Measurements from ENCODE around the gene USP34. TPM values are rescaled to one million over a fixed set of nuclear protein-coding genes. Genes with fewer than 3 reads are reported as not detected.

The USP34 gene
- total RNA-seq, 1 experiment from 2014 or later: 89.4 TPM

- no peak overlapping the region for H3K27ac Mint-ChIP-seq (ENCODE audit: unreplicated experiment)
- CTCF ChIA-PET: no interaction called here
- intact Hi-C loops (cut with micrococcal nuclease; ENCODE audit: unreplicated experiment): no loop called here
- no peak for DNase-seq
- peaks cover 8% of the 10 kb centered on the region for H3K4me1 Mint-ChIP-seq (ENCODE audit: low read depth, unreplicated experiment)
- no peak overlapping the region for H3K4me3 Mint-ChIP-seq (ENCODE audit: low read depth, unreplicated experiment)
- no peaks in the 10 kb centered on the region for H3K27me3 Mint-ChIP-seq (ENCODE audit: unreplicated experiment)
- no peak for TF ChIP-seq CTCF (IDR thresholded peaks at IDR 0.05; ENCODE audit: unreplicated experiment)
- no peaks in the 10 kb centered on the region for H3K9me3 Mint-ChIP-seq (ENCODE audit: low read depth, unreplicated experiment)
- peaks cover 12% of the 10 kb centered on the region for H3K36me3 Mint-ChIP-seq (ENCODE audit: insufficient read depth, unreplicated experiment)
- BruUV-seq (replicated peaks): no TSS peak
Measured at GRCh38 chr2:61257446-61257845, 213.4 kb downstream of the USP34 start.

- peaks cover 8% of the 10 kb centered on the region for H3K4me1 Mint-ChIP-seq (ENCODE audit: low read depth, unreplicated experiment)
- no peak overlapping the region for H3K27ac Mint-ChIP-seq (ENCODE audit: unreplicated experiment)
- no peak overlapping the region for H3K4me3 Mint-ChIP-seq (ENCODE audit: low read depth, unreplicated experiment)
- no peak for TF ChIP-seq CTCF (IDR thresholded peaks at IDR 0.05; ENCODE audit: unreplicated experiment)
- H3K27me3 Mint-ChIP-seq (ENCODE audit: unreplicated experiment): no peaks in the 10 kb centered on the region
- intact Hi-C loops (cut with micrococcal nuclease; ENCODE audit: unreplicated experiment): no loop called here
- no peak for DNase-seq
- no peaks in the 10 kb centered on the region for H3K9me3 Mint-ChIP-seq (ENCODE audit: low read depth, unreplicated experiment)
- H3K36me3 Mint-ChIP-seq (ENCODE audit: insufficient read depth, unreplicated experiment): peaks cover 7% of the 10 kb centered on the region
- BruUV-seq (replicated peaks): no TSS peak
- CTCF ChIA-PET: interaction anchor here (0.5 to 1.0 kb wide), 2 partner anchors 17 to 427 kb away, joined by 4 read pairs; no protein-coding TSS in a partner anchor
Measured at GRCh38 chr2:61255580-61256437, 215.1 kb downstream of the USP34 start.

GRCh38 chr2:61254536-61254935, 216.4 kb downstream of the USP34 start:
- intact Hi-C loops (cut with micrococcal nuclease; ENCODE audit: unreplicated experiment): no loop called here
- BruUV-seq (replicated peaks): no TSS peak
- Mint-ChIP-seq H3K4me3 (ENCODE audit: low read depth, unreplicated experiment) (no peak overlapping the region), H3K27me3 (ENCODE audit: unreplicated experiment) (no peaks in the 10 kb centered on the region), H3K36me3 (ENCODE audit: insufficient read depth, unreplicated experiment) (peaks cover 6% of the 10 kb centered on the region), H3K27ac (ENCODE audit: unreplicated experiment) (peak overlapping the region; percentile 6), H3K9me3 (ENCODE audit: low read depth, unreplicated experiment) (no peaks in the 10 kb centered on the region), H3K4me1 (ENCODE audit: low read depth, unreplicated experiment) (peaks cover 8% of the 10 kb centered on the region)
- TF ChIP-seq CTCF (IDR thresholded peaks at IDR 0.05; ENCODE audit: unreplicated experiment): no peak
- CTCF ChIA-PET: interaction anchor here (1.0 kb wide), 1 partner anchor 16 kb away, joined by 4 read pairs; no protein-coding TSS in a partner anchor
- DNase-seq: no peak

- H3K27ac Mint-ChIP-seq (ENCODE audit: unreplicated experiment): no peak overlapping the region
- no peaks in the 10 kb centered on the region for H3K27me3 Mint-ChIP-seq (ENCODE audit: unreplicated experiment)
- H3K4me3 Mint-ChIP-seq (ENCODE audit: low read depth, unreplicated experiment): no peak overlapping the region
- TF ChIP-seq CTCF (IDR thresholded peaks at IDR 0.05; ENCODE audit: unreplicated experiment): no peak
- DNase-seq: no peak
- CTCF ChIA-PET: no interaction called here
- peaks cover 8% of the 10 kb centered on the region for H3K36me3 Mint-ChIP-seq (ENCODE audit: insufficient read depth, unreplicated experiment)
- no peaks in the 10 kb centered on the region for H3K9me3 Mint-ChIP-seq (ENCODE audit: low read depth, unreplicated experiment)
- H3K4me1 Mint-ChIP-seq (ENCODE audit: low read depth, unreplicated experiment): peaks cover 8% of the 10 kb centered on the region
- intact Hi-C loops (cut with micrococcal nuclease; ENCODE audit: unreplicated experiment): no loop called here
- BruUV-seq (replicated peaks): no TSS peak
Measured at GRCh38 chr2:61253136-61253535, 217.8 kb downstream of the USP34 start.
